IMR-90 (cell line): ENCODE measurements around the gene AOPEP. TPM values are rescaled to one million over a fixed set of nuclear protein-coding genes. Genes with fewer than 3 reads are reported as not detected.

Experiments used
- ATAC-seq: fragments of 200-7000 bp; cut with Tn5 transposase; 2 replicates; pipeline ENCODE4 v1.9.1; 2020; ENCODE audit warnings: low read depth, mild to moderate bottlenecking, moderate library complexity
- BruUV-seq: library from RNA; stranded (reverse); fragments of 400-500 nt; replicated peaks from 2 replicates; lab custom pipeline; 2021; lab: Mats Ljungman, UMichigan
- CTCF ChIA-PET: fragments of 300-600 bp; formaldehyde crosslinking; extraction: SDS; loops from one replicate; lab custom pipeline; 2021; ENCODE audit warnings: antibody characterized with exemption; lab: Yijun Ruan, JAX
- POLR2A ChIA-PET: fragments of 300-600 bp; sonication (Branson Sonifier 250); formaldehyde crosslinking; loops from one replicate; lab custom pipeline; 2022; ENCODE audit warnings: antibody characterized with exemption; ENCODE audit not compliant: unreplicated experiment; lab: Charles Lee
- DNase-seq: peaks from one replicate; pipeline ENCODE4 v3.0.0; 2013
- H2AFZ ChIP-seq: replicated peaks from 2 replicates; pipeline ENCODE3; 2013; ENCODE audit warnings: low read length, mild to moderate bottlenecking; ENCODE audit not compliant: poor library complexity
- H2AK5ac ChIP-seq: 2 replicates; pipeline ENCODE4 v1.6.1; 2013; ENCODE audit warnings: low read depth, low read length, inconsistent platforms
- H2AK9ac ChIP-seq: replicated peaks from 2 replicates; pipeline ENCODE3; 2013; ENCODE audit warnings: mild to moderate bottlenecking, low read depth, low read length, moderate library complexity; ENCODE audit not compliant: poor library complexity
- H2BK120ac ChIP-seq: 2 replicates; pipeline ENCODE4 v1.6.1; 2013; ENCODE audit warnings: low read depth, low read length, inconsistent platforms
- H2BK15ac ChIP-seq: 3 replicates; pipeline ENCODE4 v1.6.1; 2013; ENCODE audit warnings: low read depth, low read length, inconsistent platforms
- H2BK20ac ChIP-seq: 2 replicates; pipeline ENCODE4 v1.6.1; 2013; ENCODE audit warnings: low read depth, mild to moderate bottlenecking, inconsistent platforms, low read length, moderate library complexity
- H2BK5ac ChIP-seq: 2 replicates; pipeline ENCODE4 v1.6.1; 2013; ENCODE audit warnings: mild to moderate bottlenecking, low read depth, low read length, inconsistent platforms; ENCODE audit not compliant: poor library complexity, severe bottlenecking
- H3K14ac ChIP-seq: replicated peaks from 2 replicates; pipeline ENCODE4 v1.6.1; 2013; ENCODE audit warnings: low read depth, low read length, inconsistent platforms
- H3K18ac ChIP-seq: 2 replicates; pipeline ENCODE4 v1.6.1; 2013; ENCODE audit warnings: low read depth, low read length, control low read depth
- H3K23ac ChIP-seq: 2 replicates; pipeline ENCODE4 v1.6.1; 2013; ENCODE audit warnings: low read depth, low read length, inconsistent platforms
- H3K27ac ChIP-seq: 2 replicates; pipeline ENCODE4 v1.5.1; 2013; ENCODE audit warnings: mild to moderate bottlenecking, control low read depth, low read length; ENCODE audit not compliant: insufficient read depth
- H3K27me3 ChIP-seq: 2 replicates; pipeline ENCODE4 v1.6.1; 2013; ENCODE audit warnings: low read length; ENCODE audit not compliant: control insufficient read depth, insufficient read depth
- H3K36me3 ChIP-seq: 2 replicates; pipeline ENCODE4 v1.6.1; 2013; ENCODE audit warnings: low read length, mixed read lengths; ENCODE audit not compliant: control insufficient read depth, insufficient read depth
- H3K4ac ChIP-seq: 2 replicates; pipeline ENCODE4 v1.6.1; 2013; ENCODE audit warnings: low read depth, low read length, inconsistent platforms
- H3K4me1 ChIP-seq: 2 replicates; pipeline ENCODE4 v1.6.1; 2013; ENCODE audit warnings: low read length, mixed read lengths; ENCODE audit not compliant: control insufficient read depth, insufficient read depth
- H3K4me2 ChIP-seq: 2 replicates; pipeline ENCODE4 v1.6.1; 2013; ENCODE audit warnings: low read depth, mild to moderate bottlenecking, control low read depth, low read length, moderate library complexity
- H3K4me3 ChIP-seq: 2 replicates; pipeline ENCODE4 v1.5.1; 2013; ENCODE audit warnings: low read depth, mild to moderate bottlenecking, control low read depth, low read length, moderate library complexity; ENCODE audit not compliant: insufficient read depth
- H3K56ac ChIP-seq: 2 replicates; pipeline ENCODE4 v1.6.1; 2013; ENCODE audit warnings: low read length, inconsistent platforms; ENCODE audit not compliant: insufficient read depth; ENCODE audit errors: extremely low read depth
- H3K79me1 ChIP-seq, 2 experiments: 2 replicates each; pipeline ENCODE4 v1.6.1; 2013; ENCODE audit warnings: low read length in 2 of 2, inconsistent platforms in 1 of 2, low read depth in 1 of 2
- H3K9ac ChIP-seq: 2 replicates; pipeline ENCODE4 v1.6.1; 2013; ENCODE audit warnings: low read depth, low read length, control low read depth
- H3K9me1 ChIP-seq: 2 replicates; pipeline ENCODE4 v1.6.1; 2013; ENCODE audit warnings: low read length, inconsistent platforms; ENCODE audit not compliant: insufficient read depth
- H3K9me3 ChIP-seq: 2 replicates; pipeline ENCODE4 v1.6.1; 2013; ENCODE audit warnings: low read length; ENCODE audit not compliant: control insufficient read depth, insufficient read depth
- H4K20me1 ChIP-seq: 2 replicates; pipeline ENCODE4 v1.6.1; 2013; ENCODE audit warnings: low read length, inconsistent platforms; ENCODE audit not compliant: insufficient read depth
- H4K5ac ChIP-seq: 2 replicates; pipeline ENCODE4 v1.6.1; 2013; ENCODE audit warnings: mild to moderate bottlenecking, low read depth, low read length, control low read depth
- H4K8ac ChIP-seq, 2 experiments: 2 replicates each; pipeline ENCODE4 v1.6.1; 2013; ENCODE audit warnings: low read depth in 2 of 2, low read length in 2 of 2, control low read depth in 1 of 2, inconsistent platforms in 1 of 2
- H4K91ac ChIP-seq: 2 replicates; pipeline ENCODE4 v1.6.1; 2013; ENCODE audit warnings: low read depth, low read length, inconsistent platforms; ENCODE audit not compliant: insufficient read depth
- BHLHE40 ChIP-seq: fragments of 150-350 bp; IDR thresholded peaks from 2 replicates; pipeline ENCODE4 v1.6.1; 2016; ENCODE audit warnings: mild to moderate bottlenecking, low read depth, low read length
- CEBPB ChIP-seq: IDR thresholded peaks from 2 replicates; pipeline ENCODE4 v1.6.1; 2012; ENCODE audit warnings: low read depth, low read length, improper control_type of control experiment
- CHD1 ChIP-seq: IDR thresholded peaks from 2 replicates; pipeline ENCODE4 v1.6.1; 2012; ENCODE audit warnings: low read depth, low read length, improper control_type of control experiment
- FOS ChIP-seq: fragments of 150-350 bp; IDR thresholded peaks from 2 replicates; pipeline ENCODE4 v1.6.1; 2016; ENCODE audit warnings: low read depth, low read length
- MAFK ChIP-seq: IDR thresholded peaks from 2 replicates; pipeline ENCODE4 v1.6.1; 2012; ENCODE audit warnings: low read depth, low read length, improper control_type of control experiment
- MAZ ChIP-seq: IDR thresholded peaks from 2 replicates; pipeline ENCODE4 v1.6.1; 2012; ENCODE audit warnings: low read depth, mild to moderate bottlenecking, low read length, improper control_type of control experiment, moderate library complexity, borderline replicate concordance
- MXI1 ChIP-seq: IDR thresholded peaks from 2 replicates; pipeline ENCODE4 v1.6.1; 2012; ENCODE audit warnings: low read depth, mild to moderate bottlenecking, low read length, moderate library complexity, borderline replicate concordance
- NFE2L2 ChIP-seq: fragments of 150-350 bp; IDR thresholded peaks from 2 replicates; pipeline ENCODE4 v1.6.1; 2016; ENCODE audit warnings: low read depth, mild to moderate bottlenecking, low read length
- POLR2A ChIP-seq: IDR thresholded peaks from 2 replicates; pipeline ENCODE4 v1.6.1; 2012; ENCODE audit warnings: mild to moderate bottlenecking, low read depth, low read length
- RAD21 ChIP-seq: IDR thresholded peaks from 2 replicates; pipeline ENCODE4 v1.6.1; 2012; ENCODE audit warnings: low read length, improper control_type of control experiment
- RCOR1 ChIP-seq: IDR thresholded peaks from 2 replicates; pipeline ENCODE4 v1.6.1; 2012; ENCODE audit warnings: mild to moderate bottlenecking, low read length, improper control_type of control experiment; ENCODE audit not compliant: insufficient replicate concordance
- RFX5 ChIP-seq: IDR thresholded peaks from 2 replicates; pipeline ENCODE4 v1.8.0; 2012; ENCODE audit warnings: low read depth, mild to moderate bottlenecking, low read length, moderate library complexity
- SMC3 ChIP-seq: fragments of 150-350 bp; IDR thresholded peaks from 2 replicates; pipeline ENCODE4 v1.6.1; 2016; ENCODE audit warnings: low read depth, mild to moderate bottlenecking, antibody characterized with exemption, low read length, moderate library complexity
- WGBS, 2 experiments: methylation state at CpG; one replicate each; pipeline versions ENCODE4 v1.1.5 to v1.1.7; 2013; ENCODE audit warnings: missing lambda C conversion rate in 2 of 2; ENCODE audit not compliant: insufficient read length in 1 of 2; ENCODE audit errors: extremely low coverage in 2 of 2; 5-methylcytosine and 5-hydroxymethylcytosine counted together
- dilution Hi-C: fragments of 300-500 bp; cut with HindIII; formaldehyde crosslinking; loops from one replicate; pipeline ENCODE4 v1.14.3; 2018; ENCODE audit warnings: low sequenced_read_pairs; ENCODE audit not compliant: unreplicated experiment
- in situ Hi-C: fragments of 300-500 bp; cut with MboI; formaldehyde crosslinking; loops from 3 replicates; pipeline ENCODE4 v1.14.3; 2019; ENCODE audit warnings: low sequenced_read_pairs, inconsistent platforms, mixed read lengths
- intact Hi-C: fragments of 100-400 bp; cut with micrococcal nuclease; formaldehyde crosslinking; loops from 2 replicates; pipeline ENCODE4 v1.10.0; 2022
- polyA plus RNA-seq, 3 experiments: library from polyadenylated mRNA; depleted of rRNA; stranded (reverse); fragments of >200 nt; gene quantifications; 2 replicates each; pipeline ENCODE4 v1.2.3, GENCODE V29; 2012; ENCODE audit warnings: low replicate concordance in 1 of 3
- total RNA-seq: library from RNA; depleted of rRNA; stranded (reverse); fragments of >200 nt; gene quantifications from 2 replicates; pipeline ENCODE4 v1.2.3, GENCODE V29; 2012
- TF ChIP-seq, protein P1 (sequence below): fragments of 150-350 bp; IDR thresholded peaks from 2 replicates; pipeline ENCODE4 v1.6.1; 2017; ENCODE audit warnings: mild to moderate bottlenecking, antibody characterized with exemption, low read length, low read depth
- TF ChIP-seq, protein P2 (sequence below): conservative IDR thresholded peaks from 2 replicates; pipeline ENCODE4 v1.5.1; 2012; ENCODE audit warnings: mild to moderate bottlenecking, low read depth, low read length, improper control_type of control experiment

AOPEP gene
- total and polyA plus RNA-seq, 2 of the 4 experiments (the other 2 are of a cell fraction) = 34.9 to 38.7 TPM

DNA sequence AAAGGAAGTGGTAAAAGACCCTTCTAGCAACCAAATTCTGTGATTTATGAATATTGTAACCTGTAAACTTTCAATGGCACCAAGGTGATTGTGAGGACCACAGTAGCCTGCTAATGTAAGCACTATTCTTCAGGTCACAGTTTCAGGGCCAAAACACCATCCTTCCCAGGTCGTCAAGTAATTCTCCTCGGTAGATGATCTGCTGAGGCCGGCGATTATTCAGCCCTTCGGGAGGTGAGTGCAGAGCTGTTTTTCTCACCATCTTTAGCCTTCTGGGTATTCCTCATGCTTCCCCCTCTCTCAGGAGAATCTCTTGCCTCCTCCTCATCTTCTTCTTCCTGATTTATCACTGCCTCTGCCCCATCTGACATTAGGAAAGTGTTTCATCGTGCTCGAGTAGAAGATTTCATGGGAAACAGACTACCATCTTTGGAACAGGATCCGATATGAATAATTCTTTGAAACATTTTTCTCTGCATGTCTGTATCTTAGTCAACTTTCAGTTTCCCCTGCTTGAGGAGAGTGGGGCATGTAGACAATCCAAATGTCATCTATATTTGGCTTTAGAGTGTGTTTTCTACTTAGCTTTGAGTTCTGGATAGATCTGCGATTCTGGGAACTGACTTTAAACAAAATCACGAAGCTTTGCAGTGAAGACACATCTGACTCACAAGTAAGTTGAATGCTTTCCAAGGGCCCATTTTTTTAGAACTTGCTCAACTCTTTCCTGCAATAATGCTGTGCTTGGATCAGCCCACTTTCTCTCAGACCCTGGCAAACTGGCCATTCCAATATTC, 173.9 kb downstream of the AOPEP start:
- peak overlapping the region; percentile 92 to 95 for H4K8ac ChIP-seq
- peak overlapping the region; percentile 99 for H3K27ac ChIP-seq
- H2BK15ac ChIP-seq = peak overlapping the region; percentile 99
- dilution Hi-C loops = no loop called here
- H3K9me1 ChIP-seq = peaks cover 24% of the 10 kb centered on the region
- H3K79me1 ChIP-seq = peaks cover 0 to 16% of the 10 kb centered on the region in 2 experiments; a peak in 2 of 4 replicates
- peak overlapping the region; percentile 99 for H3K14ac ChIP-seq
- H2BK20ac ChIP-seq = peak overlapping the region; percentile 99
- H3K27me3 ChIP-seq = no peaks in the 10 kb centered on the region
- H2AFZ ChIP-seq = peak overlapping the region; percentile 88
- H3K4me1 ChIP-seq = peaks cover 21% of the 10 kb centered on the region
- intact Hi-C loops = loop anchor here (5.0 kb wide), 2 partner anchors 33 to 107 kb away; no protein-coding TSS in a partner anchor
- H3K4ac ChIP-seq = peak overlapping the region; percentile 99
- peak overlapping the region; percentile 99 for H3K23ac ChIP-seq
- peak overlapping the region; percentile 89 for H2AK9ac ChIP-seq
- in situ Hi-C loops = no loop called here
- H3K56ac ChIP-seq = peak overlapping the region; percentile 97
- H3K9me3 ChIP-seq = no peaks in the 10 kb centered on the region
- H3K4me2 ChIP-seq = peak overlapping the region; percentile 84
- H3K9ac ChIP-seq = peak overlapping the region; percentile 80
- BruUV-seq = no TSS peak
- ATAC-seq (peak; percentile 75), DNase-seq (peak; percentile 97)
- ChIA-PET POLR2A (interaction anchor here (1.0 kb wide), 1 partner anchor 33 kb away, joined by 3 read pairs; no protein-coding TSS in a partner anchor), CTCF (interaction anchor here (0.9 kb wide), 1 partner anchor 219 kb away, joined by 3 read pairs; no protein-coding TSS in a partner anchor)
- 0% methylated on average over 2 of the region's 10 CpGs; no CpG with 5 or more reads in 1 of the 2 experiments for WGBS, 2 experiments
- H3K4me3 ChIP-seq = peak overlapping the region; percentile 27; the same call in 1 of the 2 replicates
- H3K18ac ChIP-seq = peak overlapping the region; percentile 100
- peak overlapping the region; percentile 99 for H4K5ac ChIP-seq
- no peaks in the 10 kb centered on the region for H3K36me3 ChIP-seq
- H2BK5ac ChIP-seq = peak overlapping the region; percentile 100
- no peaks in the 10 kb centered on the region for H4K20me1 ChIP-seq
- H2AK5ac ChIP-seq = peak overlapping the region; percentile 96
- peak overlapping the region; percentile 99 for H2BK120ac ChIP-seq
- H4K91ac ChIP-seq = peak overlapping the region; percentile 99
- TF ChIP-seq MXI1 (no peak), MAZ (no peak), RAD21 (peak; percentile 29; the same call in 1 of the 2 replicates), POLR2A (0 out of 2 replicates have a peak, but pooled peaks have one; percentile 43), RCOR1 (peak; percentile 2), CHD1 (no peak), CEBPB (peak; percentile 97), SMC3 (no peak), NFE2L2 (no peak), MAFK (peak; percentile 28; the same call in 1 of the 2 replicates), FOS (no peak; the same call in 1 of the 2 replicates), RFX5 (no peak), BHLHE40 (no peak)
- TF ChIP-seq, protein P1, sequence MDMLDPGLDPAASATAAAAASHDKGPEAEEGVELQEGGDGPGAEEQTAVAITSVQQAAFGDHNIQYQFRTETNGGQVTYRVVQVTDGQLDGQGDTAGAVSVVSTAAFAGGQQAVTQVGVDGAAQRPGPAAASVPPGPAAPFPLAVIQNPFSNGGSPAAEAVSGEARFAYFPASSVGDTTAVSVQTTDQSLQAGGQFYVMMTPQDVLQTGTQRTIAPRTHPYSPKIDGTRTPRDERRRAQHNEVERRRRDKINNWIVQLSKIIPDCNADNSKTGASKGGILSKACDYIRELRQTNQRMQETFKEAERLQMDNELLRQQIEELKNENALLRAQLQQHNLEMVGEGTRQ = no peak
- TF ChIP-seq, protein P2, sequence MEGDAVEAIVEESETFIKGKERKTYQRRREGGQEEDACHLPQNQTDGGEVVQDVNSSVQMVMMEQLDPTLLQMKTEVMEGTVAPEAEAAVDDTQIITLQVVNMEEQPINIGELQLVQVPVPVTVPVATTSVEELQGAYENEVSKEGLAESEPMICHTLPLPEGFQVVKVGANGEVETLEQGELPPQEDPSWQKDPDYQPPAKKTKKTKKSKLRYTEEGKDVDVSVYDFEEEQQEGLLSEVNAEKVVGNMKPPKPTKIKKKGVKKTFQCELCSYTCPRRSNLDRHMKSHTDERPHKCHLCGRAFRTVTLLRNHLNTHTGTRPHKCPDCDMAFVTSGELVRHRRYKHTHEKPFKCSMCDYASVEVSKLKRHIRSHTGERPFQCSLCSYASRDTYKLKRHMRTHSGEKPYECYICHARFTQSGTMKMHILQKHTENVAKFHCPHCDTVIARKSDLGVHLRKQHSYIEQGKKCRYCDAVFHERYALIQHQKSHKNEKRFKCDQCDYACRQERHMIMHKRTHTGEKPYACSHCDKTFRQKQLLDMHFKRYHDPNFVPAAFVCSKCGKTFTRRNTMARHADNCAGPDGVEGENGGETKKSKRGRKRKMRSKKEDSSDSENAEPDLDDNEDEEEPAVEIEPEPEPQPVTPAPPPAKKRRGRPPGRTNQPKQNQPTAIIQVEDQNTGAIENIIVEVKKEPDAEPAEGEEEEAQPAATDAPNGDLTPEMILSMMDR = no peak
